Cardiac muscle cell (in vitro differentiated cells and primary cell): ENCODE results near the gene KSR1. TPM values are rescaled to one million over a fixed set of nuclear protein-coding genes. Genes with fewer than 3 reads are reported as not detected.
A peak's percentile ranks its signal among the peaks of the same experiment; 100 is the strongest.

Experiments used
- DNase-seq, 2 donors: peaks; one replicate each; pipeline versions ENCODE4 v3.0.0 to v3.0.0-alpha.2; 2010 to 2017; ENCODE audit warnings: low read depth in 1 of 2, low spot score in 1 of 2
- H3K27ac ChIP-seq: fragments of 200-600 bp; sonication (generic); 2 replicates; pipeline ENCODE4 v1.5.1; 2016
- H3K27me3 ChIP-seq: fragments of 200-600 bp; sonication (generic); 2 replicates; pipeline ENCODE4 v1.6.0; 2016; ENCODE audit warnings: control low read depth
- H3K36me3 ChIP-seq: fragments of 200-600 bp; sonication (generic); 2 replicates; pipeline ENCODE4 v1.5.1; 2016; ENCODE audit warnings: control low read depth
- H3K4me1 ChIP-seq: fragments of 200-600 bp; sonication (generic); 2 replicates; pipeline ENCODE4 v1.8.1; 2017; ENCODE audit warnings: low read depth, mild to moderate bottlenecking, mixed run types
- H3K4me3 ChIP-seq: fragments of 200-600 bp; sonication (generic); 2 replicates; pipeline ENCODE4 v1.5.1; 2016; ENCODE audit warnings: mild to moderate bottlenecking
- H3K9me3 ChIP-seq: fragments of 200-600 bp; sonication (generic); 2 replicates; pipeline ENCODE4 v1.5.1; 2017; ENCODE audit warnings: low read depth, mild to moderate bottlenecking, control low read depth
- polyA plus RNA-seq: library from polyadenylated mRNA; unstranded; fragments of >200 nt; fragmentation: Nextera tagmentation; extraction: Ambion mirVana; gene quantifications from 2 replicates; pipeline ENCODE4 v1.2.1, GENCODE V29; 2016
- total RNA-seq: library from RNA; depleted of rRNA; stranded (reverse); fragments of >200 nt; gene quantifications from 2 replicates; pipeline ENCODE4 v1.2.3, GENCODE V29; 2016
- TF ChIP-seq, protein P1 (sequence below): IDR thresholded peaks from 2 replicates; pipeline ENCODE4 v1.5.1; 2012; ENCODE audit warnings: low read depth, mild to moderate bottlenecking, low read length

KSR1 gene
- total and polyA plus RNA-seq, 2 experiments from 2014 or later = 15.7 to 29.0 TPM

DNA sequence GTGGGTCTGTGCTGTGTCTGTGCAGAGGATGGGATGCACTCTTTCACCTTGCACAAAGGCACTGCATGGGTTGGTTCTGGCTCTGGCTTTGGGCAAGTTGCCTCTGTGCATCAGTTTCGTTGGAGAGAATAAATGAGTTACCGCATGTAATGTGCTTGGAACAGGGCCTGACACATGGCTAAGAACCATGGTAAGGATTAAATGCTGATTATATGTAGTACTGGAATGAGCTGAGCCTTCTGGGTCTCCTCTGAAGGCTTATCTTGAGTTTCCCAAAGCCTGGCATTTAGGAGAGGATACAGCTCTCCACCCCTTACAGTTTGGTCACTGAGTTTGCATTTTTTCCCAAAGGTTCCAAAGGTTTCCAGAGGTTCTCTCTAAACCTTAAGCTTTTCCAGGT, 69.1 kb downstream of the KSR1 start:
- no peak for DNase-seq
- TF ChIP-seq, protein P1, sequence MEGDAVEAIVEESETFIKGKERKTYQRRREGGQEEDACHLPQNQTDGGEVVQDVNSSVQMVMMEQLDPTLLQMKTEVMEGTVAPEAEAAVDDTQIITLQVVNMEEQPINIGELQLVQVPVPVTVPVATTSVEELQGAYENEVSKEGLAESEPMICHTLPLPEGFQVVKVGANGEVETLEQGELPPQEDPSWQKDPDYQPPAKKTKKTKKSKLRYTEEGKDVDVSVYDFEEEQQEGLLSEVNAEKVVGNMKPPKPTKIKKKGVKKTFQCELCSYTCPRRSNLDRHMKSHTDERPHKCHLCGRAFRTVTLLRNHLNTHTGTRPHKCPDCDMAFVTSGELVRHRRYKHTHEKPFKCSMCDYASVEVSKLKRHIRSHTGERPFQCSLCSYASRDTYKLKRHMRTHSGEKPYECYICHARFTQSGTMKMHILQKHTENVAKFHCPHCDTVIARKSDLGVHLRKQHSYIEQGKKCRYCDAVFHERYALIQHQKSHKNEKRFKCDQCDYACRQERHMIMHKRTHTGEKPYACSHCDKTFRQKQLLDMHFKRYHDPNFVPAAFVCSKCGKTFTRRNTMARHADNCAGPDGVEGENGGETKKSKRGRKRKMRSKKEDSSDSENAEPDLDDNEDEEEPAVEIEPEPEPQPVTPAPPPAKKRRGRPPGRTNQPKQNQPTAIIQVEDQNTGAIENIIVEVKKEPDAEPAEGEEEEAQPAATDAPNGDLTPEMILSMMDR = no peak
- H3K36me3 ChIP-seq = no peaks in the 10 kb centered on the region
- no peaks in the 10 kb centered on the region for H3K27me3 ChIP-seq
- peaks cover 24% of the 10 kb centered on the region for H3K4me1 ChIP-seq
- no peaks in the 10 kb centered on the region for H3K9me3 ChIP-seq
- H3K27ac ChIP-seq = no peak overlapping the region
- H3K4me3 ChIP-seq = no peak overlapping the region

DNA sequence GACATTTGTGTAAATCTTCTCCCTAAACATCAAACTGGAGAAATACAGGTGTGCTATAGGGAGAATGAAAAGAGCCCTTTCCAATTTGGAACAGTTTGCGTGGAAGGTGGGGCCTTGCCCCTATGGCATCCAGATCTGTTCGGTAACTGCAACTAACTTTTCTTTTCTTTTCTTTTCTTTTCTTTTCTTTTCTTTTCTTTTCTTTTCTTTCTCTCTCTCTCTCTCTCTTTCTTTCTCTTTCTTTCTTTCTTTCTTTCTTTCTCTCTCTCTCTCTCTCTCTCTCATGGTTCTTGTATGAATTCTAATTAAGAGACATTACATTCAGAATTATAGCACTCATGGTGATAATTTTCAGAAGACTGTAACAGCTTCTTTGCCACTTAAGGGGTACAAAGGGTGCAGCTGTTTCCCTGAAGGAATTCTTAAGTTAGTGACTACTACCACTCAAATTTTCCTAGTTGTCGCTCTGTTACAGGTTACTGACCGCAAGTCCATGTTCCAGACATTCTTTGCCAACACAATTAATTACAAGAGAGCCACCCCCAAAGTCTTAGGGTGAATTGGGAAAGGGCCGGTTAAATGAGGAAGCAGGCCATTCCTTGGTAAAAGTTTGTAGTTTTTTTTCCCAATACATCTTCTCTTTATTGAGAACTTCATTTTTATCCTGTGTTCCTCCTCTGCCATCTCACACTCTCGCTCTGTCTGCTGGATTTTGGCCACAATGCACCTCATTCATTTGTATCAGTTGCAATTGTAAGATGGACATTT, 69.8 kb downstream of the KSR1 start:
- no peak for DNase-seq
- H3K27me3 ChIP-seq = no peaks in the 10 kb centered on the region
- H3K4me1 ChIP-seq = peaks cover 19% of the 10 kb centered on the region
- TF ChIP-seq, protein P1 = no peak
- H3K9me3 ChIP-seq = no peaks in the 10 kb centered on the region
- H3K4me3 ChIP-seq = no peak overlapping the region
- no peaks in the 10 kb centered on the region for H3K36me3 ChIP-seq
- no peak overlapping the region for H3K27ac ChIP-seq

DNA sequence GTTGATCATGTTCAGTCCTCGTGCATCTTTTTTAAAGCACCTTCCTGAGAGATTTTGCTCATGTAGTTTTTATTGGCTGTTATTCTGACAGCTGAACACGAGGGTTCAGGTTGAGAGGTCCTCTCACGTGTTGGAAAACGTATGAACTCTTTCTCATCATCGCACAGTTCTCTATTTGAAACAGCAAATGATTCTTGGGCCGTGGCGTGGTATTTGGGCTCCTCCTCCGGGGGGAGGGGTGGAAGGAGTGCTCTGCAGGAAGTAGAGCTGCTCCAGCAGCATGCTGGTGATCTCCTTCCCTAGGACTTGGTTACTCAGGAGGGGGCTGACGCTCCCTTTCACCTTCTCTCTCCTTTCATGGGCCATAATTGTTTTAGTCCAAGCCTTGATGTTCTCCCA, 70.4 kb downstream of the KSR1 start:
- no peaks in the 10 kb centered on the region for H3K36me3 ChIP-seq
- no peak overlapping the region for H3K4me3 ChIP-seq
- DNase-seq = peak in 1 of 2 donors; percentile 69
- H3K4me1 ChIP-seq = peaks cover 19% of the 10 kb centered on the region
- H3K27ac ChIP-seq = no peak overlapping the region
- TF ChIP-seq, protein P1 = no peak
- H3K27me3 ChIP-seq = no peaks in the 10 kb centered on the region
- no peaks in the 10 kb centered on the region for H3K9me3 ChIP-seq

DNA sequence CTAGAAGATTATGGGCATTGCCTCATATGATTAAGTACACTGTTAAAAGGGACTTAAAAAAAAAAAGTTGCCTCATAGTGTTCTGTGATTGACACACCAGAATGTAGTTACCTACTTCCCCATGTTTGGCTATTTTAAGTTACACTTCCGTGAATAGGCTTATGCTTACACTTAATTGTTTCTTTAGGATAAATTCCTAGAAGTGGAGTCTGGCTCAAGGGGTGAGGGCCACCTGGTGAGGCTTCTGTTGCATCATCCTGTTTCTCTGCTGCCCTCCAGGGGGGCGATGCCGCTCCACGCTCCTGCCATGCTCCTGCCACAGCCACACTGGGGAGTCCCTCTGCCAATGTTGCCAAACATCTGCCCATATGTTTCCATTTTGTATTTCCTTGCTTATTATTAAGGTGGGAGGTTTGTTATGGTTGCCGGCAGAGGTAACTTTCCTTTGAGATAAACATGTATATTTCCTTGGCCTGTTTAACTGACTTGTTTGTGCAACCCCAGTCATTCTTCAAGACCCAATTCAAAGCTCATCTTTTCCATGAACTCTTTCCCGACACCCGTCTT, 73.1 kb downstream of the KSR1 start:
- Histone ChIP-seq H3K4me3 (no peak overlapping the region), H3K36me3 (no peaks in the 10 kb centered on the region), H3K27ac (no peak overlapping the region), H3K27me3 (no peaks in the 10 kb centered on the region), H3K4me1 (peaks cover 19% of the 10 kb centered on the region), H3K9me3 (no peaks in the 10 kb centered on the region)
- TF ChIP-seq, protein P1 = peak; percentile 14
- peak; percentile 34 to 71 for DNase-seq

DNA sequence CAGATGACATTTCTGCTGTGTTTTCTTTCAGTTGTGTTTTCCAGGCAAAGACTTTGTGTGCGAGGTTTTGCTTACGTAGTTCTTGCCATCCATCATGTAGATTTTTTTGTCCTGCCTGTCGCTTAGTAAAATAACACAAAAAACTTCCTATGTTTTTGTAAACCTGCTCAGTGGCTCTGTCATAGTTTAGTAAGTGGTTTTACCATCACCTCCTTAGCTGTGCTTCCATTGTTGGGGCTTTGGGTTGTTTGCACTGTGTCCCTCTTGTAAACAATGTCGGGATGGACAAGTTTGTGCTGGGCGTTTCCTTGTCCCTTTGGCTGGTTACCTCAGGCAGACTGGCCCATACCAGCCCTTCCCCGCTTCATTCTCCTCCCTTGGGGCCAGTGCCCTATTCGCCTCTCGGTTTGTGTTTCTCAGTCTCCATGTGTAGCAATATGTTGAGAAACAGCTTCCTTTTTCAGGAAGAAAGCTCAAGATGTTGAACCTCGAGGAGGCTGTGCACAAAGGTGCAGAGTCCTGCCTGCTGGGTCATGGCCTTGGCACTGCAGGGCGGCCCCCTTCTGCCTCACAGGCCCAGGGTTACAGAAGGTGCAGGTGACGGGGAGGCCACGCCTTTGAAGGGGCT, 74.6 kb downstream of the KSR1 start:
- H3K4me3 ChIP-seq = no peak overlapping the region
- H3K9me3 ChIP-seq = no peaks in the 10 kb centered on the region
- TF ChIP-seq, protein P1 = no peak
- H3K27me3 ChIP-seq = no peaks in the 10 kb centered on the region
- peaks cover 28% of the 10 kb centered on the region for H3K4me1 ChIP-seq
- DNase-seq = peak in 1 of 2 donors; percentile 72
- H3K36me3 ChIP-seq = no peaks in the 10 kb centered on the region
- no peak overlapping the region for H3K27ac ChIP-seq
